Measurements from ENCODE around the gene SEMA3E.
"Not testable (repeated sequence)": the region's sequence is repeated elsewhere in the genome, so short reads cannot be mapped to it uniquely, and the experiment has no call there.

GRCh38 chr7:83673291-83673690 is 24.4 kb upstream of the SEMA3E start:
- TF ChIP-seq CTCF (IDR thresholded peaks at IDR 0.05; ENCODE audit: low read length); EZH2 (IDR thresholded peaks at IDR 0.05; ENCODE audit: borderline replicate concordance, low read length): not testable (repeated sequence)

Measured in OCI-LY1 (cell line).